Hepatocyte (in vitro differentiated cells): Measurements from ENCODE around the gene SLC22A7.

Experiments used
- CTCF ChIP-seq: fragments of 200-600 bp; sonication (generic); IDR thresholded peaks from 2 replicates; pipeline ENCODE4 v1.5.1; 2016; ENCODE audit warnings: antibody characterized with exemption, mild to moderate bottlenecking; ENCODE audit not compliant: poor library complexity
- EZH2phosphoT487 ChIP-seq: fragments of 200-600 bp; sonication (generic); IDR thresholded peaks from one replicate; pipeline ENCODE4 v1.6.1; 2018; ENCODE audit warnings: antibody characterized with exemption, mild to moderate bottlenecking, low read depth, moderate library complexity; ENCODE audit not compliant: unreplicated experiment, severe bottlenecking

- TF ChIP-seq CTCF (no peak), EZH2phosphoT487 (no peak)
Measured at GRCh38 chr6:43250992-43251373, 47.1 kb upstream of the SLC22A7 start.
